ACHN (cell line): ENCODE data around the gene INF2.
"Not testable (repeated sequence)": the region's sequence is repeated elsewhere in the genome, so short reads cannot be mapped to it uniquely, and the experiment has no call there.

Source experiments
- DNase-seq: peaks from one replicate; pipeline ENCODE4 v3.0.0-alpha.2; 2015
- in situ Hi-C: cut with HindIII; loops from 2 replicates; pipeline ENCODE4 v1.10.0; 2017; ENCODE audit warnings: low sequenced_read_pairs, low pct_ligation_motif_present, low pct_unique_long_range_greater_than_20kb

Gene INF2

GRCh38 chr14:104669697-104670096 lies 19.7 kb upstream of the INF2 start:
- in situ Hi-C loops, result no loop called here
- no peak for DNase-seq

GRCh38 chr14:104671330-104671977 lies 18.0 kb upstream of the INF2 start:
- DNase-seq, in situ Hi-C loops: not testable (repeated sequence)

- in situ Hi-C loops, DNase-seq: not testable (repeated sequence)
Measured at GRCh38 chr14:104672119-104672518, 17.3 kb upstream of the INF2 start.

- DNase-seq, result no peak
- in situ Hi-C loops, result no loop called here
Measured at GRCh38 chr14:104673481-104673880, 15.9 kb upstream of the INF2 start.

- in situ Hi-C loops, result no loop called here
- DNase-seq, result no peak
Measured at GRCh38 chr14:104675447-104675846, 14.0 kb upstream of the INF2 start.

GRCh38 chr14:104676130-104676693 lies 13.2 kb upstream of the INF2 start:
- in situ Hi-C loops, result no loop called here
- no peak for DNase-seq

GRCh38 chr14:104676694-104677511 lies 12.5 kb upstream of the INF2 start:
- in situ Hi-C loops, result no loop called here
- no peak for DNase-seq

GRCh38 chr14:104677512-104678332 lies 11.7 kb upstream of the INF2 start:
- DNase-seq, result peak; percentile 78
- in situ Hi-C loops, result no loop called here

GRCh38 chr14:104678346-104678745 lies 11.1 kb upstream of the INF2 start:
- peak; percentile 37 for DNase-seq
- in situ Hi-C loops, result no loop called here

GRCh38 chr14:104678901-104679705 lies 10.3 kb upstream of the INF2 start:
- DNase-seq, result no peak
- in situ Hi-C loops, result no loop called here

- peak; percentile 73 for DNase-seq
- in situ Hi-C loops, result no loop called here
Measured at GRCh38 chr14:104680056-104680805, 9.2 kb upstream of the INF2 start.

- in situ Hi-C loops, result no loop called here
- peak; percentile 76 for DNase-seq
Measured at GRCh38 chr14:104680806-104681688, 8.4 kb upstream of the INF2 start.

GRCh38 chr14:104681689-104682074 lies 7.7 kb upstream of the INF2 start:
- in situ Hi-C loops, result no loop called here

GRCh38 chr14:104682107-104682593 lies 7.3 kb upstream of the INF2 start:
- DNase-seq, result no peak
- in situ Hi-C loops, result no loop called here

More at GRCh38 chr14:104681689-104682074, 7.7 kb upstream of the INF2 start:
- DNase-seq, result peak; percentile 82

- DNase-seq, result no peak
- in situ Hi-C loops, result no loop called here
Measured at GRCh38 chr14:104683653-104684448, 5.6 kb upstream of the INF2 start.

- no peak for DNase-seq
- in situ Hi-C loops, result no loop called here
Measured at GRCh38 chr14:104684449-104684821, 5.0 kb upstream of the INF2 start.
